Neutrophil (primary cell): ENCODE measurements around the gene WDFY3.

Experiments used
- H3K27ac ChIP-seq: fragments of 200-600 bp; sonication (generic); 2 replicates; pipeline ENCODE4 v1.5.1; 2016; ENCODE audit warnings: mild to moderate bottlenecking, moderate library complexity
- H3K27me3 ChIP-seq: fragments of 200-600 bp; sonication (generic); 2 replicates; pipeline ENCODE4 v1.6.0; 2016; ENCODE audit warnings: mild to moderate bottlenecking
- H3K36me3 ChIP-seq: fragments of 200-600 bp; sonication (generic); 2 replicates; pipeline ENCODE4 v1.5.1; 2017
- H3K4me1 ChIP-seq, 2 experiments: fragments of 200-600 bp in 1 of 2; sonication (generic) in 1 of 2; 1 replicate in 1 of 2; 2 replicates in 1 of 2; pipeline versions ENCODE4 v1.5.1 to v1.6.1; 2013 to 2016; ENCODE audit warnings: low read depth in 1 of 2, low read length in 1 of 2, mild to moderate bottlenecking in 1 of 2, moderate library complexity in 1 of 2; ENCODE audit not compliant: control insufficient read depth in 1 of 2, insufficient read depth in 1 of 2
- H3K4me3 ChIP-seq, 2 experiments: fragments of 200-600 bp in 1 of 2; sonication (generic) in 1 of 2; 1 replicate in 1 of 2; 2 replicates in 1 of 2; pipeline ENCODE4 v1.5.1; 2013 to 2016; ENCODE audit warnings: low read depth in 1 of 2, low read length in 1 of 2, mild to moderate bottlenecking in 1 of 2, moderate library complexity in 1 of 2
- H3K9me3 ChIP-seq: fragments of 200-600 bp; sonication (generic); 2 replicates; pipeline ENCODE4 v1.5.1; 2016
- CTCF ChIP-seq: fragments of 200-600 bp; sonication (generic); IDR thresholded peaks from 2 replicates; pipeline ENCODE4 v1.5.1; 2016; ENCODE audit warnings: antibody characterized with exemption

WDFY3 gene

GRCh38 chr4:84651499-84651898 is 315.0 kb downstream of the WDFY3 start:
- H3K36me3 ChIP-seq, result no peaks in the 10 kb centered on the region
- H3K27ac ChIP-seq, result no peak overlapping the region
- no peak for TF ChIP-seq CTCF
- no peaks in the 10 kb centered on the region for H3K4me1 ChIP-seq
- H3K9me3 ChIP-seq, result no peaks in the 10 kb centered on the region
- H3K27me3 ChIP-seq, result no peaks in the 10 kb centered on the region
- H3K4me3 ChIP-seq, result no peak overlapping the region

- H3K4me1 ChIP-seq, result no peaks in the 10 kb centered on the region
- H3K4me3 ChIP-seq, result no peak overlapping the region
- no peak for TF ChIP-seq CTCF
- no peak overlapping the region for H3K27ac ChIP-seq
- H3K9me3 ChIP-seq, result no peaks in the 10 kb centered on the region
- H3K36me3 ChIP-seq, result no peaks in the 10 kb centered on the region
- H3K27me3 ChIP-seq, result no peaks in the 10 kb centered on the region
Measured at GRCh38 chr4:84648863-84649647, 317.4 kb downstream of the WDFY3 start.

GRCh38 chr4:84648178-84648577 is 318.3 kb downstream of the WDFY3 start:
- TF ChIP-seq CTCF, result no peak
- no peak overlapping the region for H3K4me3 ChIP-seq
- no peaks in the 10 kb centered on the region for H3K9me3 ChIP-seq
- no peaks in the 10 kb centered on the region for H3K36me3 ChIP-seq
- H3K27me3 ChIP-seq, result no peaks in the 10 kb centered on the region
- no peak overlapping the region for H3K27ac ChIP-seq
- H3K4me1 ChIP-seq, result no peaks in the 10 kb centered on the region

GRCh38 chr4:84647312-84647884 is 319.1 kb downstream of the WDFY3 start:
- no peak for TF ChIP-seq CTCF
- H3K4me1 ChIP-seq, result no peaks in the 10 kb centered on the region
- no peak overlapping the region for H3K4me3 ChIP-seq
- no peaks in the 10 kb centered on the region for H3K36me3 ChIP-seq
- no peaks in the 10 kb centered on the region for H3K27me3 ChIP-seq
- H3K9me3 ChIP-seq, result no peaks in the 10 kb centered on the region
- no peak overlapping the region for H3K27ac ChIP-seq

GRCh38 chr4:84644087-84644486 is 322.4 kb downstream of the WDFY3 start:
- H3K4me3 ChIP-seq, result no peak overlapping the region
- H3K27ac ChIP-seq, result no peak overlapping the region
- H3K4me1 ChIP-seq, result no peaks in the 10 kb centered on the region
- no peaks in the 10 kb centered on the region for H3K27me3 ChIP-seq
- no peaks in the 10 kb centered on the region for H3K36me3 ChIP-seq
- TF ChIP-seq CTCF, result no peak
- no peaks in the 10 kb centered on the region for H3K9me3 ChIP-seq
